ENCODE data around the gene HSPBP1. TPM values are rescaled to one million over a fixed set of nuclear protein-coding genes. Genes with fewer than 3 reads are reported as not detected.

HSPBP1 gene
- total RNA-seq, 1 donor from 2014 or later = 30.1 TPM

DNA sequence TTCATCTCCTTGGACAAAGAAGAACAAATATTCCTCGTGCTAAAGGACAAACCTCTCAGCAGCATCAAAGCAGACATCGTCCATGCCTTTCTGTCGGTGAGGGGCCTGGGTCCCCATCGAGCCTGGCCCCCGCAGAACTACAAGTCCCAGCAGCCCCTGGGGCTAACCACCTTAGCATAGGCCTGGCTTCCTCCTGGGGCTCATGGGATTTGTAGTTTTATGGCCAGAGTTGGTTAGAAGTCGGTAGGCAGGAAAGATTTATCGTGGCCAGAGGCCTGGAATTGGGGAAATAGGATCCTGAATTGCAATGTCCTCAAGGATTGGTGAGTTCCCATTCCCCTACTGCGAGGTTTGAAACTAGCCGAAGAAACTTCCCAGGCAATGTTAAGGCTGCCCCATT is 25.6 kb upstream of the HSPBP1 start:
- no peak for DNase-seq (ENCODE audit: low read depth, low spot score)

DNA sequence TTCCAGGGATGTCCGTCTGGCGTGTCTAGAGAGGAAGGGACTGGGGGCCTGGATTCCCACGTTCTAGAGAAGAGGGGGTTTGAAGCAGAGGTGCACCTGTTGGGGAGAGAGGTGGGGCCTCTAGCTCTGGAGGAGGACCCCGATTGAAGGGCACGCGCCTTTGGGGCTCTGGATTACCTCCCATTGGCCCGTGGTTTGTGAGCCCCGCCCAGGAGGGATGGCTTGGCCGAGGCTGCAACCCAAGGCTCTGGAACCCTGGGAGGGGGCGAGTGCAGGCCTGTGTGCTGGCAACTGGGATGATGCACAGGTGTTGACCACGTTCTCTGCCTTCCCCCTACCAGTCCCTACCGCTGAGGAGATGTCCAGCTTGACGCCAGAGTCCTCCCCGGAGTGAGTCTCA is 25.1 kb upstream of the HSPBP1 start:
- DNase-seq (ENCODE audit: low read depth, low spot score) = no peak

DNA sequence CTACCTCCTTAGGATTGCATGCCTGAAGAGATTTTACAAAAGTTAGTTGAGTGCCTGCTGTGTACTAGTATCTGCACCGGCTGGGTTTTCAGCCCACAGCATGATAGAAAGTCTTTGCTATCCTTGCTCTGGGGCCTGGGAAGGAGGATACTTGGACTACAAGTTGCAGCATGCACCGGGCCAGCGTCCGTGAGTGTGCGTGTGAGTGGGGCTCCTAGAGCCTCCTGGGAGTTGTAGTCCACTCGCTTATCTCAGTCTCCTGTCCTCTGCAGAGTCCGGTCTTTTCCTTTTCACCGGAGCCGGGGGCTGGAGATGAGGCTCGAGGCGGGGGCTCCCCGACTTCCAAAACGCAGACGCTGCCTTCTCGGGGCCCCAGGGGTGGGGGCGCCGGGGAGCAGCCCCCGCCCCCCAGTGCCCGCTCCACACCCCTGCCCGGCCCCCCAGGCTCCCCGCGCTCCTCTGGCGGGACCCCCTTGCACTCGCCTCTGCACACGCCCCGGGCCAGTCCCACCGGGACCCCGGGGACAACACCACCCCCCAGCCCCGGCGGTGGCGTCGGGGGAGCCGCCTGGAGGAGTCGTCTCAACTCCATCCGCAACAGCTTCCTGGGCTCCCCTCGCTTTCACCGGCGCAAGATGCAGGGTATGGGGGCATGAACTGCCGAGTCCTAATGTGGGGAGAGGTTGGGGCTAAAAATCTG is 24.5 kb upstream of the HSPBP1 start:
- no peak for DNase-seq (ENCODE audit: low read depth, low spot score)

DNA sequence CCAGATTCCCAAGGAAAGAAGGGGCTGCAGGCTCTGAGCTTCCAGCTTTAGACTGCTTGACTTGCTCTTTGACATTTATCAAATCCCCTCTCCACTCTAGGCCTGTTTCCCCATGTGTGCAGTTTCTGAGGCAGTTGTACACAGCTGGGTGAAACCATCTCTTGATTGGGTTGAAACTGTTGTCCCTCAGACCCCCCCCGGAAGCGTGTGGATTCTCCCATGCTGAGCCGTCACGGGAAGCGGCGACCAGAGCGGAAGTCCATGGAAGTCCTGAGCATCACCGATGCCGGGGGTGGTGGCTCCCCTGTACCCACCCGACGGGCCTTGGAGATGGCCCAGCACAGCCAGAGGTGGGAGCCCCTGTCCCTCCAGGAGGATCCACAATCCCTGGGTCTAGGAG is 23.6 kb upstream of the HSPBP1 start:
- DNase-seq (ENCODE audit: low read depth, low spot score) = no peak

DNA sequence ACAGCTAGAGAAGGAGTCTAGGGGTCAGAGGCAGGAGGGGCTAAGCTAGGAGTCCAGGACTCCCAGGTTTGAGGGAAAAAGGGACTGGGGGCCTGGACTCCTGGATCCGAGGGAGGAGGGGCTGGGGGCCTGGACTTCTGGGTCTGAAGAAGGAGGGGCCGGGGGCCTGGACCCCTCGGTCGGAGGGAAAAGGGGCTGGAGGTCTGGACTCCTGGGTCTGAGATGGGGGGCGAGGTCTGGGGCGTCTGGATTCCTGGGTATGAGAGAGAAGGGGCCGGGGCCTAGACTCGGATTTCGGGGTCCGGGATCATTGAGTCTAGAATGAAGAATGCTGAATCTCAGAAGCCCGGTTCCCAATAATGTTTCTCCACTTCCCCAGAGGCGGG is 22.4 kb upstream of the HSPBP1 start:
- no peak for DNase-seq (ENCODE audit: low read depth, low spot score)

DNA sequence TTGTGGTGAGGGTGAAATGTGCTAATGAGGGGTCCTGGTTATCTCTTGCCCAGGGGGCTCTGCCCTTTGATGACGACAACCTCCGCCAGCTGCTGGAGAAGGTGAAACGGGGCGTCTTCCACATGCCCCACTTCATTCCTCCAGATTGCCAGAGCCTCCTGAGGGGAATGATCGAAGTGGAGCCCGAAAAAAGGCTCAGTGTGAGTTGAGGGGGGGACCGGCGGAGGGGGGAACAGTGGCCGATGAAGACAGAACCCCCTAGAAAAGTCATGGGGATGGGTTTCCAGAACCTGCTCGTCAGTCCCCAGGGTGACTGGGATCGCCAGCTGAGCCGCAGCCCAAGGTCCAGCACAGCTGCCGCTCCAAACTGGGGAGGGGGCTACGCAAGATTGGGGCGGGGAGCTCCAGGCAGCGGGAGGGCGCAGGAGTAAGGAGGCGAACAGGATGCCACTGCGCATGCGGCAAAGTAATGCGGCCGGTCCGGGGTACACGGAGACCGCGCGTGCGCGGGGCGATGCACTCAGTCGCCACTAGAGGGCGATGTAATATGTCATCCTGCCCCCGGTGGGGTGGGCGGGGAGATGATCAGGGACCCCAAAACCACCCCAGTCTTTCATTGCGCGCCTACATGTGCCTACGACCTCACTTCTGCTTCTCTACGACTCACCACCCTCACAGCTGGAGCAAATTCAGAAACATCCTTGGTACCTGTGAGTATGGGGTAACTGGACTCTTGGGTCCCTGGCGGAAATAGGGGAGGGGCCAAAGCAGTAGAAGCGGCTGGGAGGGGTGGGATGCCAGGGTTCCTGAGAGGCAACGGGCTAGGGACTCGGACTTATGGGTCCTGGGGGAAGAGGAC is 21.8 kb upstream of the HSPBP1 start:
- DNase-seq (ENCODE audit: low read depth, low spot score) = no peak

DNA sequence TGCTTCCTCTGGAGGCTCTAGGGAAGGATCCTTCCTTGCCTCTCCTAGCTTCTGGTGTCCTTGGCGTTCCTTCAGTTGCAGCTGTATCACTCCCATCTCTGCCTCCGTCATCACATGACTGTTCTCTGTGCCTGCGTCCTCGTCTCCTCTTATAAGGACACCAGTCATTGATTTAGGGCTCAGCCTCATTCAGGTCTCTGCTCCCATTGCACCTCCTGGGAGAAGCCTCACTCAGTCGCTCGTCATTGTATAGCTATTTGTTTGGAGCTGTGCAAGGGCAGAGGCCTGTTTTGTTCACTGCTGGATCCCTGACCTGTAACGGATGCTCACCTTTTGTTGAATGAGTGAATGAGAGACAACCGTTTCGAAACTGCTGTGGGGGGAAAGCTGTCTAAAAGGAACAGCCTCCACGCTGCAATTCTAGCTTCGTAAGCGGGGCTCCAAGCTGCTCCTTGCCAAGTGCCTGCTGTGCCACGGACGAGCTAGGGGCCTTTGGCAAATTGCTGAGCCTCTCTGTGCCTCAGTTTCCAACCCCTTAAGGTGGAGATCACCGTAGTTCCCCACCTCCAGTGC is 21.1 kb upstream of the HSPBP1 start:
- DNase-seq (ENCODE audit: low read depth, low spot score) = no peak

DNA sequence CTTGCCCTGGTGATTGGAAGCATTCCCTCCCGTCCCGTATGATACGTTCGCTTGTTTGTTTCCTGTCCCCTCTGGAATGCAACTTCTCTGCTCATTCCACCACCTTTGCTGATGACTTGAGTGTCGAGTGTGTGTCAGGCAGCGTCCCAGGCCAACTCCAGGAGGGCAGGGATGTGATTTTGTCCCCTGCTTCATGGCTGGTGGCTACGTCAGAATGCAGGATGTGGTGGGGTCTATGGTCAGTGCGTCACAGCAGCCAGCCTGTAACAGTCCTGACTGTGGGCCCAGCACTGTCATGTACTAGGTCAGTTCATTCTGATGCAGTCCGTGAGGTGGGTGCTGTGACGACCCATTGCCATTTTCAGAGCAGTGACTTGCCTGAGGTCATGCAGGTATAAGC is 20.1 kb upstream of the HSPBP1 start:
- no peak for DNase-seq (ENCODE audit: low read depth, low spot score)

DNA sequence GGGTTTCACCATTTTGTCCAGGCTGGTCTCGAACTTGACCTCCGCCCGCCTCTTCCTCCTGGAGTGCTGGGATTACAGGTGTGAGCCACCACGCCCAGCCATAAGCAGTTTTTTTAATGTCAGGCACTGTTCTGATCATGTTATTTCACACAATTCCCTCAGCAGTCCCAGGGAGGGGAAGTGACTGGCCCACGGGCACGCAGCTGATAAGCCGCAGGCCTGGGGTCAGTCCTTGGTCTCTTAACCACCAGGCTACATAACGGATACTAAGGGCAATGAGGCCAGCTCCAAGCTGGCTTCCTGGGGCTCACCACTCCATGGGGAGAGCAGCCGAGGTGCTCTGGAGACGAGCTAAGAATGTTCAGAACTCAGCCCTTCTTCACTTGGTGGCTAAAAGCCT is 17.4 kb upstream of the HSPBP1 start:
- DNase-seq (ENCODE audit: low read depth, low spot score) = no peak

DNA sequence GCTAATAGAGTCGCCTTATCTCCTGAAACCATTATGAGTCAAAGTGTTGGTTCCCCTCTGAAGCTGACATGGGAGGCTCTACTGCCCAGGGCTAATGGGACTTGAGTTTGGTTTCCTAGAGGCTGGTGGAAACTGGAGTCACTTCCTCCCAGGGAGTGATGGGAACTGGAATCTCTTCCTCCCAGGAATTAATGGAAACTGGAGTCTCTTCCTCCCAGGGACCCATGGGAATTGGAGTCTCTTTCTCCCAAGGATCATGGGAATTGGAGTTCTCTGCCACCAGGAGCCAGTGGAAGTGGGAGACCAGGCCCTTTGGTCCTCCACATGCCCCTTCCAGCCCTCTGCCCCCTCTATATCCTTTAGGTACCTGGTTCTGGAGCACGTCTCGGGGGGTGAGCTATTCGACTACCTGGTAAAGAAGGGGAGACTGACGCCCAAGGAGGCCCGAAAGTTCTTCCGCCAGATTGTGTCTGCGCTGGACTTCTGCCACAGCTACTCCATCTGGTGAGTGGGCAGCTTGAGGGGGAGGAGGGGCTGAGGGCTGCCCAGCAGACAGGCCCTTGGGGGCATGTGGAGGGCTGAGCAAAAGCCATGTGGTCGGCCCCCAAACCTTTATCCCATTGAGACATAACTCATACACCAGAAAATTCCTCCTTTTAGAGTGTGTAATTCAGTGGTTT is 9.3 kb upstream of the HSPBP1 start:
- no peak for DNase-seq (ENCODE audit: low read depth, low spot score)

DNA sequence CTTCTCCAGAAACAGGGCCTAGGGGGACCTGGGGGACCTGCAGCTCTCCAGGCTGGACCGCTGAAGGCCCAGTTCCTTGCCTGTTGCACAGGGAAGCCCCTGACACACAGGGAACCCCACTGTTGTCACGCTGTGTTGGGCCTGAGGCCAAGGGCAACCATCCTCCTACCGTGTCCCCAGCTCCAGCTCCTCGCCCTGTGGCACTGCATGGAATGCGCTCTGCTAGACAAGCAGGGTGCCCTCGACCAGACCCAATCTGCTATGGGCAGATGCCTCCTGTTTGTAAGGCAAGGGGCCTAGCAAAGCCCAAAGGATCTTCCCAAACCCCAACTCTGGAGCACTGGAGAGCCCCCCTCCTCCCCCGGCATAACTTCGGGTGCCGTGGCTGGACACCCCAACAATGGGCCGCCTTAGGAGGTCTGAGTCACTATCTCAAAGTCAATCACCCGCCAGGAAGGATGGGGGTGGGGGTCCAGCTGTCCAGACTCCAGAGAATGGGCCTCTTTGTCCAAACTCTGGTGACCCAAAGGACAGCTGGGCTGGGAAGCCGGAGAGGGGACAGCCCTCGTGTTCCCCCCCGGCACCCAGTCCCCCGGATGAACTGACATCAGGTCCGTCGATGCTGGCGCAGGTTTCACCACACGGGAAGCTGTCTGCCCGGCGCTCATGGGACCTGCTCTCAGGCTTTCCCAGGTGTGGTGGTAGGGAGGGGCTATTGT is 7.6 kb upstream of the HSPBP1 start:
- DNase-seq (ENCODE audit: low read depth, low spot score) = no peak

DNA sequence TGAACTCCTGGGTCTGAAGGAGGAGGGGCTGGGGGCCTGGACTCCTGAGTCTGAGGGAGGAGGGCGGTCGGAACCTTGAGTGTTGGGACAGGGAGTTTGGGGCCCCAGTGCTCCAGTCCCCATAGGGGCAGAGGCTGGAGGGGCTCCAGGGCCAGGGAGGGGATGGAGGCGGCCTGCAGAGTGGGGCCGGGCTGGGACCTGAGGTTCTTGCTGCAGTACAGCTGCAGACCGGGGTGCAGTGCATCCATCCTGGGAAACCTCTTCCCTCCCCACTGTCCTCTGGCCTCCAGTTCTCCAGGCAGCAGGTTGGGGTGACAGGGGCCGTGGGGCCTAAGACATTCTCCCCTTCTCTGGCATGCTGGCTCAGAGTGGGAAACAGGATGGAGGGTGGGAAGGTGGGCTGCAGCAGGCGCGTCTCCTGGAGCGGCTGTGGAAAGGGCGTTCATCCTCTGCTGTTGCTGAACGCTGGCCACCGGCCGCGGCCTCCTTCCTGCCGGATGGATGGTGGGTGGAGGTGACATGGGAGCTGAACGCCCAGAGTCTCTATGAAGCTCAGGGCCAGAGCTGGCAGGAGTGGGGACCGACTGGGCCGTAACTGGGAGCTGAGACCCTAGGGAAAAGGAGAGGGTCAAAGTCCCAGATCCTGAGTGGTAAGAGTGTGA is 5.5 kb upstream of the HSPBP1 start:
- no peak for DNase-seq (ENCODE audit: low read depth, low spot score)

DNA sequence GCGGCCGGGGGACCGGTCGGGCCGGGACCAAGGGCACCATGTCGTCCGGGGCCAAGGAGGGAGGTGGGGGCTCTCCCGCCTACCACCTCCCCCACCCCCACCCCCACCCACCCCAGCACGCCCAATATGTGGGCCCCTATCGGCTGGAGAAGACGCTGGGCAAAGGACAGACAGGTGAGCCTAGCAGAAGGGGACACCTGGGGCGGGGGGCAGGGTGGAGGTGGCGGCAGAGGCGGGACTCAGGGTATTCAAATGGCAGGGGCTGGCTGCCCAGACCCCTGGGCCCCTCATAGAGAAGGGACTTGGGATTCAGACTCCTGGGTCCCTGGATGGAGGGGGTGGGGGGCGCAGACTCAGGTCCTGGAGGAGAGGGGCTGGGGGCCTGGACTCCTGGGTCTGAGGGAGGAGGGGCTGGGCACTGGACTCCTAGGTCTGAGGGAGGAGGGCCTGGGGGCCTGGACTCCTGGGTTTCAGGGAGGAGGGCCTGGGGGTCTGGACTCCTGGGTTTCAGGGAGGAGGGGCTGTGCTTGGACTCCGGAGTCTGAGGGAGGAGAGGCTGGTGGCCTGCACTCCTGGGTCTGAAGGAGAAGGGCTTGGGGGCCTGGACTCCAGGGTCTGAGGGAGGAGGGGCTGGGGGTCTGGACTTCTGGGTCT is 4.6 kb upstream of the HSPBP1 start:
- no peak for DNase-seq (ENCODE audit: low read depth, low spot score)

DNA sequence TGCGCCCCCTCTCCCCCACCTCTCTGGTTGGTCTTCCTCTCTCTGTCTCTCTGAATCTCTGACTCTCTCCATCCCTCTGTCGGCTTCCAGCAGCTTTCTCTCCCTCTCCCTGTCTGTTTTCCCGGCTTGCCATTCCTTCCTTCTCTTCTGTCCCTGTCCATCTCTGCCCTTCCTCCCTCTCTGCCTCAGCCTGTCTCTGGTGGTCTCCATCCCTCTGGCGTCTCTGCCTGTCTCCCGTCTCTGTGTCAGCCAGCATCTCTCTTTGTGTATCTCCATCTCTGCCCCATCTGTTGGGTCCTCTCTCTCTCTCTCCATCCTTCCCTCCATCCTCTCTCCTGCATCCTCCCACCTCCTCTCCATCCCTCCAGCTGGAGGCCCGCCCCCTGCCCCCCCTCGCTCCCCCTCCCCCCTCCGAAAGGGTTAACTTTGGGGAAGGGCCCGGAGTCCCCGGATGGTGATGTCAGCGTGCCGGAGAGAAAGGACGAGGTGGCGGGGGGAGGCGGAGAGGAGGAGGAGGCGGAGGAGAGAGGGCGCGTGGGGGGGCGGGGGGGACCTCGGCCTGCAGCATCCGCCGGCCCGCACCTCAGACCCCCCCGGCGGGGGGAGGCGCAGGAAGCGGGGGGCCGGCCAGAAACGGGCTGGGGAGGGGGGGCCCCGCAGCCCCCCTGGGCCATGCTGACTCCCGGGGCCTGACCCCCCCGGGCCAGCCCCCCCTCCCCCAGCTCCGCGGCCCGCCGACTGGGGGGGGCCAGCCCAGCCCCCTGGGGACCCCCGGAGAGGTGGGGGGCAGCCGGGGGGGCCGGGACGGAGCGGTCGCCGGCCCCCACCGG is 3.9 kb upstream of the HSPBP1 start, which contains the start of gene BRSK1:
Gene BRSK1, plus strand, starts transcription at position 450 of the 830 bp plus-strand sequence. CDS start 446 bp downstream, outside the sequence.
- no peak for DNase-seq (ENCODE audit: low read depth, low spot score)

DNA sequence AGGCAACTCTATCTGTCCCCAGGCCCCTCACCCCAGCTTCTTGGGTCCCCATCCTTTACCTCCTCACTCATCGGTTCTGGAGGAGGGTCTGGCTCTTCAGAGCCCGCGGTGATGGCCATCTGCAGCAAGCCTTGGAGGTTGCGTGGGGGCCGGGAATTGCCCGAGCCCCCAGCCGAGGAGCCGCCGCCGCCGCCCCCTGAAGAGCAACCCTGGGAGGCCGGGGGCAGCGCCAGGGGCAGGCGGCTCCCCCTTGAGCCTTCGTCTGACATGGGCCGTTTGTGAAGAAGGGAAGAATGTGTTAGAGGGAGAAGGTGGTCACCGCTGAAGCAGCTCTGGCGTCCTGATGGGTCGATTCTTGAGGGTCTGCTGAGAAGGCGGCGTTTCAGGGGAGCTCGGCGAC is 570 bp downstream of the HSPBP1 start:
- DNase-seq (ENCODE audit: low read depth, low spot score) = no peak

DNA sequence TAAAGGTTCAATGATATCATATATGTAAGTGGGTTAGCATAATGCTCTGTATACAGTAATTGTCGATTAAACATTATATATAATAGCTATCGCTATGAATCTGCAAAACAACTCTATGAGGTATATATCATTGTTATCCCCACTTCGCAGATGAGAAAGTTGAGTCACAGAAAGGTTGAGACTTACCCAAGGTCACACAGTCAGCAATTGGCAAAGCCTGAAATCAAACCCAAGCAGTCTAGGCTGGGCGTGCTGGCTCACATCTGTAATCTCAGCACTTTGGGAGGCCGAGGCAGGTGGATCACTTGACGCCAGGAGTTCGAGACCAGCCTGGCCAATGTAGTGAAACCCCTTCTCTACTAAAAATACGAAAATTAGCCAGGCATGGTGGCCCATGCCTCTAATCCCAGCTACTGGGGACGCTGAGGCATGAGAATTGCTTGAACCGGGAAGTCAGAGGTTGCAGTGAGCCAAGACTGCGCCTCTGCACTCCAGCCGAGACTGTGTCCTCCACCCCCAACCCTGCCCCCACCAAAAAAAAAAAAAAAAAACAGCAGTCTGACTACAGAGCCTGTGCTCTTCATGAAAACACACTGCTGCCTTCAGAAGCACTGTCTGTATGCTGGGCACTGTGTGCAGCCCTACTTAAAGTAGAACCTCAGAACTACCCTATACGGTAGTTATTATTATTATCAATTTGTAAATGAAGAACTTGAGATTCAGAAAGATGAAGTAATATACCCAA is 1.3 kb downstream of the HSPBP1 start:
- no peak for DNase-seq (ENCODE audit: low read depth, low spot score)

DNA sequence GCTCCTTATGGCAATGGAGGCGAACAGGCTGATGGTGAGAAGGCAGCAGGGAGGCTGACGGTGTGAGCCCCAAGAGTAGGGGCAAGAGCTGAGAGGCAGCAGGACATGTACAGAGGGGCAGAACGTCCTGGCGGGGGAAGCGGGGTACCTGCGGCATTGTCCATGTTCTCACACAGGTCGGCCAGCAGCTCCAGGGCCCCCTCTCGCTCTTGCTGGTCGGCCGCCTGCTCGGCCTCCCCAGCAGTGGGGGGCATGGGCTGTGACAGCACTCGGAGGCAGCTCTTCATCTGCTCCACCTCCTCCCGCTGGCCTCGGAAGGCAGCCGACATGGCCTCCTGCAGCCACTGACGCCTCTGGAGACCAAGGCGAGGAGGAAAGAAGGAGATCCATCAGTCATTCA is 2.4 kb downstream of the HSPBP1 start:
- no peak for DNase-seq (ENCODE audit: low read depth, low spot score)

DNA sequence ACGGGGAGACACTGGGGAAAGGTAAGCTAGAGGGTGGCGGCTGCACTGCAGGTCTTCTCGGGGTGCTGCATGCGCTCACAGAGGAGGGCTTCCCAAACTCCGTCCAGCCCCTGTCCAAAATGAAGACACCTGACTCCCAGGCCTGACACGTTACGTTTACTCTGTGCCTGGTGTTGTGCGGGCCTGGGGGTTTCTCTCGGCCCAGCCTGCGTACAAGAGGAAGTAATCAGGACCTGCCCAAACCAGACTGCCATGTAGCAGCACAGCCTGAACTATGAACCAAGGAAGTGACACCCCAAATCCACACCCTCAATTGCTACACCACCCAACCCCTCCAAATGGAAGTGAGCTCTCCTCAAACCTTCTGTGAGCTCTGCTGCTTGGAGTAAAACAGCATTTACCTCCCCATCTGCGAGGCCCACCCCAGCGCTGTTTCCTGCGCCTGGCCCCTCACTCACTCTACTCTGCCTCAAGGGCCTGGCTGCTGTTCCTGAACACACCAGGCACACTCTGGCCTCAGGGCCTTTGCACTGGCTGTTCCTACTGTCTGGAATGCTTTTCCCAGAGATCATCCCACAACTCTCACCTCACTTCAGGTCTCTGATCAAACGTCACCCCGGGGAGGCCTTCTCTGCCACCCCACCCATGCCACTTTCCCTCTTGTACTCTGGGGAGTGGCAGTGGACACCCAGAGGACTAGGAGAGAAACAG is 3.0 kb downstream of the HSPBP1 start:
- no peak for DNase-seq (ENCODE audit: low read depth, low spot score)
